ENCODE measurements around the gene MED26.

GRCh38 chr19:16524991-16525734 is 102.8 kb downstream of the MED26 start:
- TF ChIP-seq CTCF (IDR thresholded peaks at IDR 0.05) (no peak), EP300 (IDR thresholded peaks at IDR 0.05) (no peak)
